ENCODE measurements around the gene NLGN1. TPM values are rescaled to one million over a fixed set of nuclear protein-coding genes. Genes with fewer than 3 reads are reported as not detected.
"Not testable (repeated sequence)": the region's sequence is repeated elsewhere in the genome, so short reads cannot be mapped to it uniquely, and the experiment has no call there.

Gene NLGN1
- total RNA-seq, 1 donor from 2014 or later = 5.7 TPM

GRCh38 chr3:174202561-174202960 lies 805.0 kb downstream of the NLGN1 start:
- Histone ChIP-seq H3K36me3 (ENCODE audit: control insufficient read depth in 3 of 3, insufficient read depth in 3 of 3, low read length in 3 of 3) (no peaks in the 10 kb centered on the region), H3K4me3 (ENCODE audit: low read length in 3 of 3) (no peak overlapping the region), H3K9me3 (ENCODE audit: control insufficient read depth in 3 of 3, low read length in 3 of 3) (no peaks in the 10 kb centered on the region), H3K27me3 (ENCODE audit: control insufficient read depth in 3 of 3, insufficient read depth in 3 of 3, low read length in 3 of 3) (no peaks in the 10 kb centered on the region), H3K27ac (ENCODE audit: low read depth, low read length) (no peak overlapping the region), H3K9ac (ENCODE audit: low read depth in 1 of 3, low read length in 3 of 3) (no peak overlapping the region), H3K4me1 (ENCODE audit: control insufficient read depth in 3 of 3, insufficient read depth in 3 of 3, low read length in 3 of 3) (no peaks in the 10 kb centered on the region)

GRCh38 chr3:174204765-174205164 lies 807.2 kb downstream of the NLGN1 start:
- Histone ChIP-seq H3K27me3 (ENCODE audit: control insufficient read depth in 3 of 3, insufficient read depth in 3 of 3, low read length in 3 of 3) (no peaks in the 10 kb centered on the region), H3K4me3 (ENCODE audit: low read length in 3 of 3) (no peak overlapping the region), H3K9me3 (ENCODE audit: control insufficient read depth in 3 of 3, low read length in 3 of 3) (no peaks in the 10 kb centered on the region), H3K9ac (ENCODE audit: low read depth in 1 of 3, low read length in 3 of 3) (no peak overlapping the region), H3K27ac (ENCODE audit: low read depth, low read length) (no peak overlapping the region), H3K36me3 (ENCODE audit: control insufficient read depth in 3 of 3, insufficient read depth in 3 of 3, low read length in 3 of 3) (no peaks in the 10 kb centered on the region), H3K4me1 (ENCODE audit: control insufficient read depth in 3 of 3, insufficient read depth in 3 of 3, low read length in 3 of 3) (no peaks in the 10 kb centered on the region)

- Histone ChIP-seq H3K36me3 (ENCODE audit: control insufficient read depth in 3 of 3, insufficient read depth in 3 of 3, low read length in 3 of 3) (no peaks in the 10 kb centered on the region), H3K4me1 (ENCODE audit: control insufficient read depth in 3 of 3, insufficient read depth in 3 of 3, low read length in 3 of 3) (no peaks in the 10 kb centered on the region), H3K4me3 (ENCODE audit: low read length in 3 of 3) (no peak overlapping the region), H3K27me3 (ENCODE audit: control insufficient read depth in 3 of 3, insufficient read depth in 3 of 3, low read length in 3 of 3) (no peaks in the 10 kb centered on the region), H3K9ac (ENCODE audit: low read depth in 1 of 3, low read length in 3 of 3) (no peak overlapping the region), H3K9me3 (ENCODE audit: control insufficient read depth in 3 of 3, low read length in 3 of 3) (no peaks in the 10 kb centered on the region), H3K27ac (ENCODE audit: low read depth, low read length) (no peak overlapping the region)
Measured at GRCh38 chr3:174206607-174207192, 809.2 kb downstream of the NLGN1 start.

- Histone ChIP-seq H3K4me3 (ENCODE audit: low read length in 3 of 3) (no peak overlapping the region), H3K27ac (ENCODE audit: low read depth, low read length) (no peak overlapping the region), H3K9me3 (ENCODE audit: control insufficient read depth in 3 of 3, low read length in 3 of 3) (no peaks in the 10 kb centered on the region), H3K4me1 (ENCODE audit: control insufficient read depth in 3 of 3, insufficient read depth in 3 of 3, low read length in 3 of 3) (no peaks in the 10 kb centered on the region), H3K36me3 (ENCODE audit: control insufficient read depth in 3 of 3, insufficient read depth in 3 of 3, low read length in 3 of 3) (no peaks in the 10 kb centered on the region), H3K9ac (ENCODE audit: low read depth in 1 of 3, low read length in 3 of 3) (no peak overlapping the region), H3K27me3 (ENCODE audit: control insufficient read depth in 3 of 3, insufficient read depth in 3 of 3, low read length in 3 of 3) (no peaks in the 10 kb centered on the region)
Measured at GRCh38 chr3:174208161-174208560, 810.6 kb downstream of the NLGN1 start.

GRCh38 chr3:174211896-174212295 lies 814.4 kb downstream of the NLGN1 start:
- not testable (repeated sequence) for H3K36me3 ChIP-seq (ENCODE audit: control insufficient read depth in 3 of 3, insufficient read depth in 3 of 3, low read length in 3 of 3); H3K4me3 ChIP-seq (ENCODE audit: low read length in 3 of 3); H3K27me3 ChIP-seq (ENCODE audit: control insufficient read depth in 3 of 3, insufficient read depth in 3 of 3, low read length in 3 of 3); H3K9me3 ChIP-seq (ENCODE audit: control insufficient read depth in 3 of 3, low read length in 3 of 3); H3K9ac ChIP-seq (ENCODE audit: low read depth in 1 of 3, low read length in 3 of 3); H3K4me1 ChIP-seq (ENCODE audit: control insufficient read depth in 3 of 3, insufficient read depth in 3 of 3, low read length in 3 of 3); H3K27ac ChIP-seq (ENCODE audit: low read depth, low read length)

GRCh38 chr3:174215456-174215855 lies 817.9 kb downstream of the NLGN1 start:
- Histone ChIP-seq H3K9ac (ENCODE audit: low read depth in 1 of 3, low read length in 3 of 3) (no peak overlapping the region), H3K9me3 (ENCODE audit: control insufficient read depth in 3 of 3, low read length in 3 of 3) (no peaks in the 10 kb centered on the region), H3K27me3 (ENCODE audit: control insufficient read depth in 3 of 3, insufficient read depth in 3 of 3, low read length in 3 of 3) (no peaks in the 10 kb centered on the region), H3K27ac (ENCODE audit: low read depth, low read length) (no peak overlapping the region), H3K4me1 (ENCODE audit: control insufficient read depth in 3 of 3, insufficient read depth in 3 of 3, low read length in 3 of 3) (no peaks in the 10 kb centered on the region), H3K36me3 (ENCODE audit: control insufficient read depth in 3 of 3, insufficient read depth in 3 of 3, low read length in 3 of 3) (no peaks in the 10 kb centered on the region), H3K4me3 (ENCODE audit: low read length in 3 of 3) (no peak overlapping the region)

- Histone ChIP-seq H3K9me3 (ENCODE audit: control insufficient read depth in 3 of 3, low read length in 3 of 3) (no peaks in the 10 kb centered on the region), H3K4me3 (ENCODE audit: low read length in 3 of 3) (no peak overlapping the region), H3K27ac (ENCODE audit: low read depth, low read length) (no peak overlapping the region), H3K36me3 (ENCODE audit: control insufficient read depth in 3 of 3, insufficient read depth in 3 of 3, low read length in 3 of 3) (no peaks in the 10 kb centered on the region), H3K4me1 (ENCODE audit: control insufficient read depth in 3 of 3, insufficient read depth in 3 of 3, low read length in 3 of 3) (no peaks in the 10 kb centered on the region), H3K27me3 (ENCODE audit: control insufficient read depth in 3 of 3, insufficient read depth in 3 of 3, low read length in 3 of 3) (no peaks in the 10 kb centered on the region), H3K9ac (ENCODE audit: low read depth in 1 of 3, low read length in 3 of 3) (no peak overlapping the region)
Measured at GRCh38 chr3:174216019-174216418, 818.5 kb downstream of the NLGN1 start.

GRCh38 chr3:174216946-174217718 lies 819.6 kb downstream of the NLGN1 start:
- Histone ChIP-seq H3K4me1 (ENCODE audit: control insufficient read depth in 3 of 3, insufficient read depth in 3 of 3, low read length in 3 of 3) (no peaks in the 10 kb centered on the region), H3K9ac (ENCODE audit: low read depth in 1 of 3, low read length in 3 of 3) (no peak overlapping the region), H3K9me3 (ENCODE audit: control insufficient read depth in 3 of 3, low read length in 3 of 3) (no peaks in the 10 kb centered on the region), H3K4me3 (ENCODE audit: low read length in 3 of 3) (no peak overlapping the region), H3K36me3 (ENCODE audit: control insufficient read depth in 3 of 3, insufficient read depth in 3 of 3, low read length in 3 of 3) (no peaks in the 10 kb centered on the region), H3K27me3 (ENCODE audit: control insufficient read depth in 3 of 3, insufficient read depth in 3 of 3, low read length in 3 of 3) (no peaks in the 10 kb centered on the region), H3K27ac (ENCODE audit: low read depth, low read length) (no peak overlapping the region)

- no peak overlapping the region for H3K27ac ChIP-seq (ENCODE audit: low read depth, low read length)
- H3K27me3 ChIP-seq (ENCODE audit: control insufficient read depth in 3 of 3, insufficient read depth in 3 of 3, low read length in 3 of 3) = no peaks in the 10 kb centered on the region
- no peaks in the 10 kb centered on the region for H3K4me1 ChIP-seq (ENCODE audit: control insufficient read depth in 3 of 3, insufficient read depth in 3 of 3, low read length in 3 of 3)
- no peaks in the 10 kb centered on the region for H3K9me3 ChIP-seq (ENCODE audit: control insufficient read depth in 3 of 3, low read length in 3 of 3)
- H3K9ac ChIP-seq (ENCODE audit: low read depth in 1 of 3, low read length in 3 of 3) = no peak overlapping the region
- H3K36me3 ChIP-seq (ENCODE audit: control insufficient read depth in 3 of 3, insufficient read depth in 3 of 3, low read length in 3 of 3) = no peaks in the 10 kb centered on the region
- H3K4me3 ChIP-seq (ENCODE audit: low read length in 3 of 3) = no peak overlapping the region
Measured at GRCh38 chr3:174218016-174218415, 820.5 kb downstream of the NLGN1 start.

GRCh38 chr3:174219738-174220137 lies 822.2 kb downstream of the NLGN1 start:
- no peaks in the 10 kb centered on the region for H3K9me3 ChIP-seq (ENCODE audit: control insufficient read depth in 3 of 3, low read length in 3 of 3)

More at GRCh38 chr3:174219738-174220137, 822.2 kb downstream of the NLGN1 start:
- no peaks in the 10 kb centered on the region for H3K4me1 ChIP-seq (ENCODE audit: control insufficient read depth in 3 of 3, insufficient read depth in 3 of 3, low read length in 3 of 3)
- H3K27me3 ChIP-seq (ENCODE audit: control insufficient read depth in 3 of 3, insufficient read depth in 3 of 3, low read length in 3 of 3) = no peaks in the 10 kb centered on the region
- H3K36me3 ChIP-seq (ENCODE audit: control insufficient read depth in 3 of 3, insufficient read depth in 3 of 3, low read length in 3 of 3) = no peaks in the 10 kb centered on the region
- no peak overlapping the region for H3K27ac ChIP-seq (ENCODE audit: low read depth, low read length)
- H3K4me3 ChIP-seq (ENCODE audit: low read length in 3 of 3) = no peak overlapping the region
- H3K9ac ChIP-seq (ENCODE audit: low read depth in 1 of 3, low read length in 3 of 3) = no peak overlapping the region
